Sigmoid colon (tissue), 4 donors: ENCODE results near the gene DENND5B.

Source experiments
- EP300 ChIP-seq, 4 donors: sonication (generic); formaldehyde crosslinking; IDR thresholded peaks; one replicate each; pipeline ENCODE4 v1.6.1; 2017; ENCODE audit warnings: antibody characterized with exemption in 4 of 4
- POLR2A ChIP-seq, 2 donors: fragments of 450-650 bp; IDR thresholded peaks; one replicate each; pipeline ENCODE4 v1.6.1; 2016; ENCODE audit warnings: antibody characterized with exemption in 2 of 2, mild to moderate bottlenecking in 2 of 2, moderate library complexity in 2 of 2
- TF ChIP-seq, protein P1 (sequence below), 4 experiments: fragments of 450-650 bp in 3 of 4; fragments of 200-600 bp in 1 of 4; IDR thresholded peaks; one replicate each; pipeline ENCODE4 v1.5.1; 2016 to 2019; ENCODE audit warnings: antibody characterized with exemption in 4 of 4, mild to moderate bottlenecking in 3 of 4, moderate library complexity in 2 of 4

DNA sequence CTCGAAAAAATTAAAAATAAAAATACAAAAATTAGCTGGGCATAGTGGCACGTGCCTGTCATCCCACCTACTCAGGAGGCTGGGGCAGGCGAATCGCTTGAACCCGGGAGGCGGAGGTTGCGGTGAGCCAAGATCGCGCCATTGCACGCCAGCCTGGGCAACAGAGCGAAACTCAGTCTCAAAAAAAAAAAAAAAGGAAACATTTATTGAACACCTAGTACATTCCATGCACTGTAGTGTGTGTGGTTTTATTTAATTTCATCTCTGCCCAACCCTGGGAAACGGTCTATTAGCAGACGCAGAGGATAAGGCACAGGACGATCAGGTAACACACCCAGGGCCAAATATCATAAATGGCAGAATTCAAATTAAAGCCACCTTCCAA lies 229.2 kb downstream of the DENND5B start:
- TF ChIP-seq, protein P1, sequence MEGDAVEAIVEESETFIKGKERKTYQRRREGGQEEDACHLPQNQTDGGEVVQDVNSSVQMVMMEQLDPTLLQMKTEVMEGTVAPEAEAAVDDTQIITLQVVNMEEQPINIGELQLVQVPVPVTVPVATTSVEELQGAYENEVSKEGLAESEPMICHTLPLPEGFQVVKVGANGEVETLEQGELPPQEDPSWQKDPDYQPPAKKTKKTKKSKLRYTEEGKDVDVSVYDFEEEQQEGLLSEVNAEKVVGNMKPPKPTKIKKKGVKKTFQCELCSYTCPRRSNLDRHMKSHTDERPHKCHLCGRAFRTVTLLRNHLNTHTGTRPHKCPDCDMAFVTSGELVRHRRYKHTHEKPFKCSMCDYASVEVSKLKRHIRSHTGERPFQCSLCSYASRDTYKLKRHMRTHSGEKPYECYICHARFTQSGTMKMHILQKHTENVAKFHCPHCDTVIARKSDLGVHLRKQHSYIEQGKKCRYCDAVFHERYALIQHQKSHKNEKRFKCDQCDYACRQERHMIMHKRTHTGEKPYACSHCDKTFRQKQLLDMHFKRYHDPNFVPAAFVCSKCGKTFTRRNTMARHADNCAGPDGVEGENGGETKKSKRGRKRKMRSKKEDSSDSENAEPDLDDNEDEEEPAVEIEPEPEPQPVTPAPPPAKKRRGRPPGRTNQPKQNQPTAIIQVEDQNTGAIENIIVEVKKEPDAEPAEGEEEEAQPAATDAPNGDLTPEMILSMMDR (IDR thresholded peaks at IDR 0.05), result no peak
- TF ChIP-seq EP300 (IDR thresholded peaks at IDR 0.05), result no peak
- no peak for TF ChIP-seq POLR2A (IDR thresholded peaks at IDR 0.05)
